Naive thymus-derived CD4-positive, alpha-beta T cell (primary cell): Measurements from ENCODE around the gene HIRIP3. TPM values are rescaled to one million over a fixed set of nuclear protein-coding genes. Genes with fewer than 3 reads are reported as not detected.

Source experiments
- ATAC-seq: fragments of 150-1000 bp; cut with Tn5 transposase; 2 replicates; pipeline ENCODE4 v1.10.0; 2021; ENCODE audit warnings: mild to moderate bottlenecking, moderate library complexity
- CTCF ChIA-PET: fragments of 350-600 bp; sonication (Branson Sonifier 250); formaldehyde crosslinking; loops from one replicate; lab custom pipeline; 2021; ENCODE audit warnings: antibody characterized with exemption; lab: Charles Lee
- POLR2A ChIA-PET: fragments of 350-600 bp; sonication (Branson Sonifier 250); formaldehyde crosslinking; loops from one replicate; lab custom pipeline; 2021; ENCODE audit warnings: antibody characterized with exemption, inconsistent platforms; lab: Charles Lee
- DNase-seq, 9 donors: peaks; one replicate each; pipeline versions ENCODE4 v3.0.0 to v3.0.0-alpha.2; 2020 to 2022; ENCODE audit warnings: mixed read lengths in 1 of 9
- H3K27ac ChIP-seq: one replicate; pipeline ENCODE4 v1.7.0; 2013; ENCODE audit warnings: mild to moderate bottlenecking, low read depth, low read length, moderate library complexity
- H3K27me3 ChIP-seq, 2 donors: one replicate each; pipeline ENCODE4 v1.7.0; 2013; ENCODE audit warnings: low read length in 2 of 2, mild to moderate bottlenecking in 2 of 2, moderate library complexity in 2 of 2; ENCODE audit not compliant: control insufficient read depth in 2 of 2, insufficient read depth in 2 of 2
- H3K36me3 ChIP-seq, 3 experiments: 1 replicate in 2 of 3; 2 replicates in 1 of 3; pipeline ENCODE4 v1.7.0; 2013; ENCODE audit warnings: low read length in 3 of 3, mild to moderate bottlenecking in 3 of 3, moderate library complexity in 1 of 3; ENCODE audit not compliant: insufficient read depth in 3 of 3, control insufficient read depth in 2 of 3
- H3K4me1 ChIP-seq, 2 donors: one replicate each; pipeline ENCODE4 v1.7.0; 2013; ENCODE audit warnings: low read length in 2 of 2, mild to moderate bottlenecking in 2 of 2, moderate library complexity in 1 of 2; ENCODE audit not compliant: control insufficient read depth in 2 of 2, insufficient read depth in 2 of 2
- H3K4me3 ChIP-seq: 2 replicates; pipeline ENCODE4 v1.7.0; 2013; ENCODE audit warnings: mild to moderate bottlenecking, low read length
- H3K9me3 ChIP-seq, 3 experiments: 1 replicate in 2 of 3; 2 replicates in 1 of 3; pipeline ENCODE4 v1.7.0; 2013; ENCODE audit warnings: low read length in 3 of 3; ENCODE audit not compliant: control insufficient read depth in 2 of 3
- H3K27ac Mint-ChIP-seq, 9 donors: one replicate each; pipeline ENCODE4 v1.8.0; 2020 to 2022; ENCODE audit warnings: mixed read lengths in 9 of 9, mild to moderate bottlenecking in 8 of 9, moderate library complexity in 5 of 9, inconsistent platforms in 2 of 9
- H3K27me3 Mint-ChIP-seq, 5 donors: one replicate each; pipeline ENCODE4 v1.8.0; 2021 to 2022; ENCODE audit warnings: mixed read lengths in 5 of 5, mild to moderate bottlenecking in 1 of 5
- H3K36me3 Mint-ChIP-seq, 5 donors: one replicate each; pipeline ENCODE4 v1.8.0; 2020 to 2022; ENCODE audit warnings: mixed read lengths in 5 of 5, mild to moderate bottlenecking in 3 of 5, inconsistent platforms in 1 of 5
- H3K4me1 Mint-ChIP-seq, 7 donors: one replicate each; pipeline ENCODE4 v1.8.0; 2020 to 2022; ENCODE audit warnings: mixed read lengths in 7 of 7, mild to moderate bottlenecking in 3 of 7, inconsistent platforms in 1 of 7
- H3K4me3 Mint-ChIP-seq, 10 donors: one replicate each; pipeline ENCODE4 v1.8.0; 2020 to 2022; ENCODE audit warnings: mild to moderate bottlenecking in 10 of 10, mixed read lengths in 10 of 10, moderate library complexity in 6 of 10, inconsistent platforms in 2 of 10
- H3K9me3 Mint-ChIP-seq, 11 donors: one replicate each; pipeline ENCODE4 v1.8.0; 2020 to 2022; ENCODE audit warnings: mixed read lengths in 11 of 11, mild to moderate bottlenecking in 4 of 11, inconsistent platforms in 1 of 11, moderate library complexity in 1 of 11
- intact Hi-C, 2 donors: fragments of 100-400 bp; cut with micrococcal nuclease; formaldehyde crosslinking; loops; one replicate each; pipeline ENCODE4 v1.15.1; 2023
- polyA plus RNA-seq, 2 donors: library from polyadenylated mRNA; unstranded; fragments of 300-500 nt; fragmentation: Illumina TruSeq; gene quantifications; one replicate each; pipeline ENCODE4 v1.2.3, GENCODE V29; 2021
- total RNA-seq, 6 experiments: library from RNA in 5 of 6; stranded (reverse) in 5 of 6; gene quantifications; 1 replicate in 5 of 6; 2 replicates in 1 of 6; pipeline ENCODE4 v1.2.3 and lab custom pipeline; 2021 to 2026

The HIRIP3 gene
- total and polyA plus RNA-seq, 7 experiments from 2014 or later = 14.4 to 37.6 (median 21.5) TPM

- H3K4me1 Mint-ChIP-seq = peaks cover 20 to 39% (median 28%) of the 10 kb centered on the region in 7 donors
- POLR2A ChIA-PET = interaction anchor here (1.1 to 1.7 kb wide), 4 partner anchors 20 to 342 kb away, joined by 3 to 16 read pairs (median 4); partner anchors contain the start of genes TAOK2 and TMEM219
- peaks cover 16 to 18% of the 10 kb centered on the region in 2 donors for H3K4me1 ChIP-seq
- no peaks in the 10 kb centered on the region for H3K9me3 Mint-ChIP-seq
- H3K36me3 Mint-ChIP-seq = peaks cover 0 to 30% (median 9%) of the 10 kb centered on the region in 5 donors
- H3K27me3 ChIP-seq = no peaks in the 10 kb centered on the region
- H3K27ac Mint-ChIP-seq = peak overlapping the region in 3 of 9 donors; percentile 59 to 97 (median 90)
- intact Hi-C loops = loop anchor here in 1 of 2 donors (10.0 kb wide), 1 partner anchor 1129 kb away; the partner anchor contains the start of gene SH2B1
- peaks cover 0 to 63% (median 0%) of the 10 kb centered on the region in 3 experiments for H3K36me3 ChIP-seq
- H3K4me3 Mint-ChIP-seq = peak overlapping the region in 6 of 10 donors; percentile 27 to 99 (median 94)
- no peak overlapping the region for H3K4me3 ChIP-seq
- H3K27me3 Mint-ChIP-seq = no peaks in the 10 kb centered on the region
- ATAC-seq (no peak), DNase-seq (no peak)
- no peaks in the 10 kb centered on the region for H3K9me3 ChIP-seq
- no peak overlapping the region for H3K27ac ChIP-seq
- CTCF ChIA-PET = interaction anchor here (0.5 to 1.2 kb wide), 3 partner anchors 20 to 142 kb away, joined by 3 to 4 read pairs (median 3); partner anchors contain the start of gene TAOK2
Measured at GRCh38 chr16:29993191-29993902, 2.1 kb downstream of the HIRIP3 start.

- Histone ChIP-seq H3K9me3 (no peaks in the 10 kb centered on the region), H3K27ac (no peak overlapping the region), H3K36me3 (peaks cover 0 to 68% (median 0%) of the 10 kb centered on the region in 3 experiments), H3K4me3 (no peak overlapping the region), H3K27me3 (no peaks in the 10 kb centered on the region), H3K4me1 (peaks cover 16 to 18% of the 10 kb centered on the region in 2 donors)
- H3K27me3 Mint-ChIP-seq = no peaks in the 10 kb centered on the region
- intact Hi-C loops = loop anchor here in 1 of 2 donors (10.0 kb wide), 1 partner anchor 1128 kb away; the partner anchor contains the start of gene SH2B1
- DNase-seq = no peak
- H3K9me3 Mint-ChIP-seq = no peaks in the 10 kb centered on the region
- ChIA-PET POLR2A (interaction anchor here (0.6 to 1.3 kb wide), 2 partner anchors 163 to 343 kb away, joined by 3 to 4 read pairs; no protein-coding TSS in a partner anchor), CTCF (no interaction called here)
- peak overlapping the region in 3 of 9 donors; percentile 17 to 67 (median 66) for H3K27ac Mint-ChIP-seq
- peaks cover 18 to 31% (median 24%) of the 10 kb centered on the region in 7 donors for H3K4me1 Mint-ChIP-seq
- peak overlapping the region in 4 of 10 donors; percentile 29 to 57 (median 46) for H3K4me3 Mint-ChIP-seq
- peaks cover 0 to 30% (median 14%) of the 10 kb centered on the region in 5 donors for H3K36me3 Mint-ChIP-seq
- ATAC-seq = no peak
Measured at GRCh38 chr16:29992344-29992967, 3.0 kb downstream of the HIRIP3 start.

GRCh38 chr16:29991571-29991904 is 3.9 kb downstream of the HIRIP3 start:
- Mint-ChIP-seq H3K36me3 (peaks cover 0 to 28% (median 14%) of the 10 kb centered on the region in 5 donors), H3K9me3 (no peaks in the 10 kb centered on the region), H3K27me3 (no peaks in the 10 kb centered on the region), H3K27ac (no peak overlapping the region), H3K4me3 (no peak overlapping the region), H3K4me1 (peaks cover 14 to 24% (median 18%) of the 10 kb centered on the region in 7 donors)
- no peak for ATAC-seq
- H3K9me3 ChIP-seq = no peaks in the 10 kb centered on the region
- H3K27me3 ChIP-seq = no peaks in the 10 kb centered on the region
- intact Hi-C loops = loop anchor here in 1 of 2 donors (10.0 kb wide), 1 partner anchor 1127 kb away; the partner anchor contains the start of gene SH2B1
- peaks cover 11% of the 10 kb centered on the region in 2 donors for H3K4me1 ChIP-seq
- H3K27ac ChIP-seq = no peak overlapping the region
- peaks cover 0 to 77% (median 0%) of the 10 kb centered on the region in 3 experiments for H3K36me3 ChIP-seq
- CTCF ChIA-PET = no interaction called here
- H3K4me3 ChIP-seq = no peak overlapping the region
- POLR2A ChIA-PET = interaction anchor here (1.1 kb wide), 1 partner anchor 13 kb away, joined by 3 read pairs; no protein-coding TSS in a partner anchor
- DNase-seq = no peak

GRCh38 chr16:29990883-29991570 is 4.4 kb downstream of the HIRIP3 start:
- H3K36me3 ChIP-seq = peaks cover 0 to 82% (median 0%) of the 10 kb centered on the region in 3 experiments
- CTCF ChIA-PET = no interaction called here

GRCh38 chr16:29990034-29990433 is 5.4 kb downstream of the HIRIP3 start:
- Histone ChIP-seq H3K4me1 (peaks cover 9 to 11% of the 10 kb centered on the region in 2 donors), H3K9me3 (no peaks in the 10 kb centered on the region), H3K36me3 (peaks cover 0 to 85% (median 0%) of the 10 kb centered on the region in 3 experiments), H3K27me3 (no peaks in the 10 kb centered on the region), H3K27ac (no peak overlapping the region), H3K4me3 (no peak overlapping the region)
- peaks cover 11 to 13% (median 13%) of the 10 kb centered on the region in 7 donors for H3K4me1 Mint-ChIP-seq
- intact Hi-C loops = loop anchor here in 1 of 2 donors (10.0 kb wide), 1 partner anchor 1125 kb away; the partner anchor contains the start of gene SH2B1
- POLR2A ChIA-PET = interaction anchor here (0.5 kb wide), 1 partner anchor 64 kb away, joined by 3 read pairs; the partner anchor contains the start of gene KCTD13
- CTCF ChIA-PET = no interaction called here
- ATAC-seq (no peak), DNase-seq (no peak)
- H3K4me3 Mint-ChIP-seq = no peak overlapping the region
- H3K27me3 Mint-ChIP-seq = no peaks in the 10 kb centered on the region
- peak overlapping the region in 1 of 9 donors; percentile 69 for H3K27ac Mint-ChIP-seq
- no peaks in the 10 kb centered on the region for H3K9me3 Mint-ChIP-seq
- peaks cover 4 to 30% (median 17%) of the 10 kb centered on the region in 5 donors for H3K36me3 Mint-ChIP-seq

More at GRCh38 chr16:29990883-29991570, 4.4 kb downstream of the HIRIP3 start:
- ATAC-seq (no peak), DNase-seq (no peak)
- Histone ChIP-seq H3K27ac (no peak overlapping the region), H3K4me3 (no peak overlapping the region), H3K27me3 (no peaks in the 10 kb centered on the region), H3K9me3 (no peaks in the 10 kb centered on the region), H3K4me1 (peaks cover 9 to 11% of the 10 kb centered on the region in 2 donors)
- Mint-ChIP-seq H3K9me3 (no peaks in the 10 kb centered on the region), H3K4me3 (no peak overlapping the region), H3K4me1 (peaks cover 13 to 19% (median 14%) of the 10 kb centered on the region in 7 donors), H3K36me3 (peaks cover 2 to 28% (median 15%) of the 10 kb centered on the region in 5 donors), H3K27ac (peak overlapping the region in 1 of 9 donors; percentile 14), H3K27me3 (no peaks in the 10 kb centered on the region)
- intact Hi-C loops = loop anchor here in 1 of 2 donors (10.0 kb wide), 1 partner anchor 1126 kb away; the partner anchor contains the start of gene SH2B1
- POLR2A ChIA-PET = interaction anchor here (1.1 kb wide), 1 partner anchor 13 kb away, joined by 3 read pairs; no protein-coding TSS in a partner anchor
